ENCODE data around the gene PRKG1. TPM values are rescaled to one million over a fixed set of nuclear protein-coding genes. Genes with fewer than 3 reads are reported as not detected.

The PRKG1 gene
- total RNA-seq, 2 experiments from 2014 or later = not detected

- Mint-ChIP-seq H3K4me3 (no peak overlapping the region), H3K9me3 (ENCODE audit: low read depth) (no peaks in the 10 kb centered on the region), H3K27me3 (peaks cover 3% of the 10 kb centered on the region), H3K36me3 (no peaks in the 10 kb centered on the region), H3K27ac (no peak overlapping the region), H3K4me1 (no peaks in the 10 kb centered on the region)
- ATAC-seq (no peak), DNase-seq (no peak)
- CTCF ChIA-PET = no interaction called here
Measured at GRCh38 chr10:51952056-51952455, 877.8 kb downstream of the PRKG1 start.

- CTCF ChIA-PET = no interaction called here
Measured at GRCh38 chr10:51955696-51956095, 881.4 kb downstream of the PRKG1 start.

DNA sequence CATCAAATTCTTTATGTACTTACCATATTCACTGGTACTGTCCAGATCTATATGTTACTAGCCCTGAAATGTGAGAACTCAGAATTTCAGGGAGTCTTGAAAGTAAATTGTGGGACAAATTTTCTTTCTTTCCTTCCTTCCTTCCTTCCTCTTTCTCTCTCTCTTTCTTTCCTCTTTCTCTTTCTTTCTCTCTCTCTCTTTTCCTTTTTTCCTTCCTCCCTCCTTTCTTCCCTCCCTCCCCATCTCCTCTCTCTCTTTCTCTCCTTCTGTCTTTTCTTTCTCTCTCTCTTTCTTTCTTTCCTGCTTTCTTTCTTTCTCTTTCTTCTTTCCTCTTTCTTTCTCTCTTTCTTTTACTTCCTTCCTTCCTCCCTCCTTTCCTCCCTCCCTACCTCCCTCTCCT, 882.5 kb downstream of the PRKG1 start:
- Mint-ChIP-seq H3K9me3 (ENCODE audit: low read depth) (no peaks in the 10 kb centered on the region), H3K27me3 (peaks cover 12% of the 10 kb centered on the region), H3K27ac (no peak overlapping the region), H3K36me3 (no peaks in the 10 kb centered on the region), H3K4me1 (no peaks in the 10 kb centered on the region), H3K4me3 (no peak overlapping the region)
- ATAC-seq (no peak), DNase-seq (no peak)
- CTCF ChIA-PET = no interaction called here

More at GRCh38 chr10:51955696-51956095, 881.4 kb downstream of the PRKG1 start:
- peaks cover 12% of the 10 kb centered on the region for H3K27me3 Mint-ChIP-seq
- no peak for DNase-seq
- no peak overlapping the region for H3K27ac Mint-ChIP-seq
- no peaks in the 10 kb centered on the region for H3K9me3 Mint-ChIP-seq (ENCODE audit: low read depth)
- no peaks in the 10 kb centered on the region for H3K36me3 Mint-ChIP-seq
- no peak overlapping the region for H3K4me3 Mint-ChIP-seq
- ATAC-seq = no peak
- H3K4me1 Mint-ChIP-seq = no peaks in the 10 kb centered on the region

DNA sequence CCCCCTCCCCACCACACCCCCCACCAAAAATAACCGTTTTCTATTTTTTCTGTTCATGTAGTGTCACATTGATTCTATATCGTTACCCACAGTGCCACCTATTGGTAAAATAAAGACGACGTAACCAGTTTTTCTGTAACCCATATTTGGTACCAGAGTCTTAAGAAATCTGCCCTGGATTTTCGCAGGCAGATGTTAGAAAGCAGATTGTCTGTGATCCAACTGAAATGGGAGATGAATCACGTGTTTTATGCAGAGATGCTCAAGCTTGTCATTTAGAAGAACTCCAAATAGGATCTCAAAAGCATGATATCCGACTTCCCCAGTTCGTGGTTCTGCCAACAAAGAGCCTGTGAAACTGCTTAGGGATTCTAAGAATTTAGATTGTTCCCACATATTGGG, 886.2 kb downstream of the PRKG1 start:
- Mint-ChIP-seq H3K36me3 (no peaks in the 10 kb centered on the region), H3K4me1 (no peaks in the 10 kb centered on the region), H3K4me3 (no peak overlapping the region), H3K27ac (no peak overlapping the region), H3K27me3 (peaks cover 15% of the 10 kb centered on the region), H3K9me3 (ENCODE audit: low read depth) (no peaks in the 10 kb centered on the region)
- CTCF ChIA-PET = interaction anchor here (0.9 to 4.4 kb wide), 2 partner anchors 538 to 571 kb away, joined by 3 to 26 read pairs; no protein-coding TSS in a partner anchor
- ATAC-seq (no peak), DNase-seq (no peak)

- Mint-ChIP-seq H3K27me3 (peaks cover 16% of the 10 kb centered on the region), H3K4me3 (no peak overlapping the region), H3K4me1 (no peaks in the 10 kb centered on the region), H3K36me3 (no peaks in the 10 kb centered on the region), H3K9me3 (ENCODE audit: low read depth) (no peaks in the 10 kb centered on the region), H3K27ac (no peak overlapping the region)
- CTCF ChIA-PET = interaction anchor here (0.9 to 4.4 kb wide), 2 partner anchors 539 to 572 kb away, joined by 3 to 26 read pairs; no protein-coding TSS in a partner anchor
- no peak for DNase-seq
- ATAC-seq = no peak
Measured at GRCh38 chr10:51961401-51961800, 887.1 kb downstream of the PRKG1 start.

- no peak overlapping the region for H3K4me3 Mint-ChIP-seq
- CTCF ChIA-PET = no interaction called here
- DNase-seq = no peak
- no peaks in the 10 kb centered on the region for H3K9me3 Mint-ChIP-seq (ENCODE audit: low read depth)
- H3K4me1 Mint-ChIP-seq = no peaks in the 10 kb centered on the region
- peaks cover 9% of the 10 kb centered on the region for H3K27me3 Mint-ChIP-seq
- no peaks in the 10 kb centered on the region for H3K36me3 Mint-ChIP-seq
- no peak overlapping the region for H3K27ac Mint-ChIP-seq
- ATAC-seq = no peak
Measured at GRCh38 chr10:51964630-51965029, 890.3 kb downstream of the PRKG1 start.

- Mint-ChIP-seq H3K4me3 (no peak overlapping the region), H3K9me3 (ENCODE audit: low read depth) (no peaks in the 10 kb centered on the region), H3K27ac (no peak overlapping the region), H3K36me3 (no peaks in the 10 kb centered on the region), H3K4me1 (no peaks in the 10 kb centered on the region), H3K27me3 (peaks cover 8% of the 10 kb centered on the region)
- DNase-seq (no peak), ATAC-seq (no peak)
- CTCF ChIA-PET = no interaction called here
Measured at GRCh38 chr10:51965451-51965850, 891.2 kb downstream of the PRKG1 start.

DNA sequence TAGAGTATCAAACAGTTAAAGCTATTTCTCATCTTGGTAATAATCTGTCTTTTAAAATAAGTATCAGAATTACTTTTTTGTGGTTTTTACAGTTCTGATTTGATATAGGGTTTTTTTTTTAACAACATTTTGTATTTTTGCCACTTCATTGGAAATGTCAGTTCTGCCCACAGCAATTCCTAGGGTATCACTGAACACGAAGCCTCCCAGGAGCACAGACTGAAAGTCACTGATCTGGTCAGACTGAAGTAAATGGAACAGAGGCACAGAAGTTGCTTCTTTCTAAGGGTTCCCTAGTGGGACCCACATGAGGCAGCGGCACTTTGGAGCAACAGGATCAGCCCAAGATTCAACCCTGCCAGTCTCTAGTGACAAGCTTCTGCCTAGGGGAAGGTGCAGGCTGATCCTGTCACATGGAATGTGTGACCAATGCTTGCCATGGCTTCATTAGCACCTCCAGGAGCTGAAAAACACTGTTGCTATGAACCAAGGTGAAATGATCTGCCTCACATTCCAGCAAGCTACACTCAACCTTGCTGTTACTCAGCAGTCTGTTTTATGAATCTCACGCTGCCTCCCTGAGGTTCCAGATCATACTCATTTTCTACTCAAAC, 898.6 kb downstream of the PRKG1 start:
- H3K27me3 Mint-ChIP-seq = peaks cover 2% of the 10 kb centered on the region
- H3K9me3 Mint-ChIP-seq (ENCODE audit: low read depth) = no peaks in the 10 kb centered on the region
- no peaks in the 10 kb centered on the region for H3K36me3 Mint-ChIP-seq
- H3K4me1 Mint-ChIP-seq = no peaks in the 10 kb centered on the region
- no peak for ATAC-seq
- no peak overlapping the region for H3K27ac Mint-ChIP-seq
- CTCF ChIA-PET = no interaction called here
- no peak for DNase-seq
- no peak overlapping the region for H3K4me3 Mint-ChIP-seq

- DNase-seq = no peak
- no peaks in the 10 kb centered on the region for H3K4me1 Mint-ChIP-seq
- no peak overlapping the region for H3K4me3 Mint-ChIP-seq
- ATAC-seq = no peak
- CTCF ChIA-PET = no interaction called here
- no peaks in the 10 kb centered on the region for H3K9me3 Mint-ChIP-seq (ENCODE audit: low read depth)
- no peak overlapping the region for H3K27ac Mint-ChIP-seq
- H3K36me3 Mint-ChIP-seq = no peaks in the 10 kb centered on the region
- no peaks in the 10 kb centered on the region for H3K27me3 Mint-ChIP-seq
Measured at GRCh38 chr10:51980752-51981151, 906.5 kb downstream of the PRKG1 start.

DNA sequence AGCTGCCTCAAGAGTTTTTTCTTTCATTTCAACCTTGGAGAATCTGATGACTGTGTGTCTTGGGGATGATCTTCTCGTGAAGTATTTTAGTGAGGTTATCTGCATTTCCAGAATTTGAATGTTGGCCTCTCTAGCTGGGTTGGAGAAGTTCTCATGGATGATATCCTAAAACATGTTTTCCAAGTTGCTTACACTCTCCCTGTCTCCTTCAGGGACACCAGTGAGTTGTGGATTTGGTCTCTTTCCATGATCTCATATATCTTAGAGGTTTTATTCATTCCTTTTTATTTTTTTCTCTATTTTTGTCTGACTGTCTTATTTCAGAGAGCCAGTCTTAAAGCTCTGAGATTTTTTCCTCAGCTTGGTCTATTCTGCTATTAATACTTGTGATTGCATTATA, 907.4 kb downstream of the PRKG1 start:
- Mint-ChIP-seq H3K4me3 (no peak overlapping the region), H3K9me3 (ENCODE audit: low read depth) (no peaks in the 10 kb centered on the region), H3K4me1 (no peaks in the 10 kb centered on the region), H3K27ac (no peak overlapping the region), H3K27me3 (no peaks in the 10 kb centered on the region), H3K36me3 (no peaks in the 10 kb centered on the region)
- no peak for ATAC-seq
- CTCF ChIA-PET = no interaction called here
- no peak for DNase-seq

GRCh38 chr10:51983481-51983880, 909.2 kb downstream of the PRKG1 start:
- no peak overlapping the region for H3K4me3 Mint-ChIP-seq
- H3K9me3 Mint-ChIP-seq (ENCODE audit: low read depth) = no peaks in the 10 kb centered on the region
- DNase-seq (no peak), ATAC-seq (no peak)
- no peaks in the 10 kb centered on the region for H3K27me3 Mint-ChIP-seq
- H3K4me1 Mint-ChIP-seq = no peaks in the 10 kb centered on the region
- H3K27ac Mint-ChIP-seq = no peak overlapping the region
- CTCF ChIA-PET = no interaction called here
- H3K36me3 Mint-ChIP-seq = no peaks in the 10 kb centered on the region

GRCh38 chr10:51985336-51985735, 911.0 kb downstream of the PRKG1 start:
- no peak overlapping the region for H3K27ac Mint-ChIP-seq
- H3K27me3 Mint-ChIP-seq = no peaks in the 10 kb centered on the region
- no peak for DNase-seq
- H3K9me3 Mint-ChIP-seq (ENCODE audit: low read depth) = no peaks in the 10 kb centered on the region
- H3K36me3 Mint-ChIP-seq = no peaks in the 10 kb centered on the region
- ATAC-seq = no peak
- CTCF ChIA-PET = no interaction called here
- H3K4me3 Mint-ChIP-seq = no peak overlapping the region
- H3K4me1 Mint-ChIP-seq = no peaks in the 10 kb centered on the region

DNA sequence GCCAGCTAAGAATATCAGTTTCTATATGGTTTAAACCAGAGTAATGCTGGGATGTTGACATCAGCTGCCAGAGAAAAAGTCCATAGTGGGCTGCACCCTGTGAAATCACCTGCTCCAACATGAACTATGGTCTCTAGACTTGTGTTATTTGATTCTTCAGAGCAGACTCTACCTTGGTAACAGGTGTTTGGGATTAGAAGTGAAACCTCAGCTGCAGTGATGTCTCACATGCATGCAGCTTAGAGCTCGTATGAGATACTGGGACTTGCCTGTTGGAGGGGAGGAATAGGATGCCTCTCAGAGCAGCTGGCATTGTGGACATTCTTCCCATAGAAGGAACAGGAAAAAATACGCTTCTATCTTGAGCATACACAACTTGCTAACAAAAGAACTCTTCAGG, 912.2 kb downstream of the PRKG1 start:
- Mint-ChIP-seq H3K27me3 (no peaks in the 10 kb centered on the region), H3K36me3 (no peaks in the 10 kb centered on the region), H3K27ac (no peak overlapping the region), H3K4me3 (no peak overlapping the region), H3K9me3 (ENCODE audit: low read depth) (no peaks in the 10 kb centered on the region), H3K4me1 (no peaks in the 10 kb centered on the region)
- CTCF ChIA-PET = no interaction called here
- no peak for ATAC-seq
- DNase-seq = no peak

GRCh38 chr10:51993475-51993874, 919.2 kb downstream of the PRKG1 start:
- DNase-seq (no peak), ATAC-seq (no peak)
- Mint-ChIP-seq H3K36me3 (no peaks in the 10 kb centered on the region), H3K27ac (no peak overlapping the region), H3K4me3 (no peak overlapping the region), H3K9me3 (ENCODE audit: low read depth) (no peaks in the 10 kb centered on the region), H3K4me1 (no peaks in the 10 kb centered on the region), H3K27me3 (no peaks in the 10 kb centered on the region)
- CTCF ChIA-PET = no interaction called here

DNA sequence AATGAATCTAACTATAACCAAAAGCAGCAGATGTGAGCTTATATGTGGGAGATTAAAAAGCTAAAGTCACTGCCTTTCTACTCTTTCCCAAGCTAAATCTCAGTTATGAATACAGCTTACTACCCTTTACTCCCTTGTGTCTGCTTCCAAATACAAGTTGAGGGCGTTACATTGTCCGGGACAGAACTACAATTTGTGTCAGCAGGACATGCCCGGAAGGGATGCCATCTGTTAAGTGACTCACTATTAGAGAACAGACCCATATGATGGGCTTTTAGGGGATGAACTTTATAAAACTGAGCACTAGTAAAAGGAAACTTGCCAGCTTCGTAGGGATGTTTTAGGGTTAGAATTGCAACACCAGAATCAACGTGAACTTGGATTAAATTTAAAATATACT, 924.8 kb downstream of the PRKG1 start:
- Mint-ChIP-seq H3K4me3 (no peak overlapping the region), H3K27me3 (peaks cover 8% of the 10 kb centered on the region), H3K9me3 (ENCODE audit: low read depth) (no peaks in the 10 kb centered on the region), H3K4me1 (no peaks in the 10 kb centered on the region), H3K27ac (no peak overlapping the region), H3K36me3 (no peaks in the 10 kb centered on the region)
- DNase-seq = no peak
- no peak for ATAC-seq
- CTCF ChIA-PET = no interaction called here

Measured in activated CD8-positive, alpha-beta memory T cell treated with anti-CD3 and anti-CD28 coated beads, Interleukin-2, amount 10 ng/mL, durations not matched to agents 7 days and 5 days (primary cell).